ENCODE data around the gene AGBL4.

DNA sequence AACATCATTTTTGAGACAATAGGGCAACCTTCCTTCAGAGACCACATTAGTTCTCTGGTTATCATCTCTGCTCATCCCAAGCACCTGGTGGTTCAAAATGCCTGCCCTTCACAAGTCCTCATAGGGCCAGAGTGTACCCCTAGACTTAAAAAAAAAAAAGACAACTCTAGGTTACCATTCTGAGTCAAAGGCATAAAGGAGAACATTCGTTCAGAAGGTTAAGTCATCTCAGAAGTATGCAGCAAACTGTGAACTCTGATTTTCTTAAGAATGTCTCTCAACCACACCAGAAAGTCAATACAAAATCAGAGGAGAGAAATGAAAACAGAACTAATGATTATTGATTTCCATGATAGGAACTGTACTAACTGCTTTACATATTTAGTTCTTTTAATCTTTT, 1237.9 kb downstream of the AGBL4 start:
- TF ChIP-seq, protein P1, sequence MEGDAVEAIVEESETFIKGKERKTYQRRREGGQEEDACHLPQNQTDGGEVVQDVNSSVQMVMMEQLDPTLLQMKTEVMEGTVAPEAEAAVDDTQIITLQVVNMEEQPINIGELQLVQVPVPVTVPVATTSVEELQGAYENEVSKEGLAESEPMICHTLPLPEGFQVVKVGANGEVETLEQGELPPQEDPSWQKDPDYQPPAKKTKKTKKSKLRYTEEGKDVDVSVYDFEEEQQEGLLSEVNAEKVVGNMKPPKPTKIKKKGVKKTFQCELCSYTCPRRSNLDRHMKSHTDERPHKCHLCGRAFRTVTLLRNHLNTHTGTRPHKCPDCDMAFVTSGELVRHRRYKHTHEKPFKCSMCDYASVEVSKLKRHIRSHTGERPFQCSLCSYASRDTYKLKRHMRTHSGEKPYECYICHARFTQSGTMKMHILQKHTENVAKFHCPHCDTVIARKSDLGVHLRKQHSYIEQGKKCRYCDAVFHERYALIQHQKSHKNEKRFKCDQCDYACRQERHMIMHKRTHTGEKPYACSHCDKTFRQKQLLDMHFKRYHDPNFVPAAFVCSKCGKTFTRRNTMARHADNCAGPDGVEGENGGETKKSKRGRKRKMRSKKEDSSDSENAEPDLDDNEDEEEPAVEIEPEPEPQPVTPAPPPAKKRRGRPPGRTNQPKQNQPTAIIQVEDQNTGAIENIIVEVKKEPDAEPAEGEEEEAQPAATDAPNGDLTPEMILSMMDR (IDR thresholded peaks at IDR 0.05 in 4 of 5, conservative IDR thresholded peaks at IDR 0.05 in 1 of 5), result no peak
- TF ChIP-seq POLR2A (IDR thresholded peaks at IDR 0.05), result no peak
